Measurements from ENCODE around the gene RPLP1. TPM values are rescaled to one million over a fixed set of nuclear protein-coding genes. Genes with fewer than 3 reads are reported as not detected.

The RPLP1 gene
- total RNA-seq, 1 donor from 2014 or later = 3,035 TPM

DNA sequence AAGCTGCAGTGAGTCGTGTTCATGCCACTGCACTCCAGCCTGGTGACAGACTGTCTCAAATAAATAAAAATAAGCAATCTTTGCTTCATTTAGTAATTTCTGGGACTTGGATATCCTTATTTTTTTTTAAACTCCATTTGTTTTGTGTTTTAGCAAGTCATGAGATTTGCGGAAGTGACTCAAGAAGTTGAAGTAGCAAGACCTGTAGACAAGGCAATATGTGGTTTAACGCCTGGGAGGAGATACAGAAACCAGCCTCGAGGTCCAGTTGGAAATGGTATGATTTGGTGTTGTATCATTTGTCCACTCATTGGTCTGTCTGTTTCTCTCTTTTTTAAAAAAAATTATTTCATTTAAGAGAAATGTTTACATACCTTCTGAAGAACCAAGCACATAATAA is 16.6 kb upstream of the RPLP1 start:
- CTCF ChIA-PET = no interaction called here
- no peak overlapping the region for H3K27ac Mint-ChIP-seq

DNA sequence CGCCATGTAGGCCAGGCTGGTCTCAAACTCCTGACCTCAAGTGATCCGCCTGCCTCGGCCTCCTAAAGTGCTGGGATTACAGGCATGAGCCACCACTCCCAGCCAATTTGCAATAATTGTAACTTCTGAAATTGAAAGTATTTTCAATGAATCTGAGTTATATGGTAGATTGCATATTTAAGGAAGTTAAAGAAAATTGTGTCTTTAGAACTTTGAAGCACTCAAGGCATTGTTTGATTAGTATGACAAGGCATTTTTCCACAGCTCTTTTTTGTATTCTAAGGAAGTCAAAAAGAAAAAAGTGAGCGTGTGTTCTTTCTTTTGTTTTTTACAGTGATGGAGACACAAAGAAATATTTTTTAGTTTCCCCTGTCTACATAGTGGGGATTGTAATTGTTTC is 15.7 kb upstream of the RPLP1 start:
- Mint-ChIP-seq H3K4me1 (no peaks in the 10 kb centered on the region), H3K27ac (no peak overlapping the region), H3K36me3 (ENCODE audit: low read depth) (no peaks in the 10 kb centered on the region), H3K27me3 (no peaks in the 10 kb centered on the region), H3K4me3 (no peak overlapping the region), H3K9me3 (no peaks in the 10 kb centered on the region)
- ChIA-PET CTCF (no interaction called here), POLR2A (no interaction called here)
- DNase-seq = no peak
- TF ChIP-seq CTCF (IDR thresholded peaks at IDR 0.05) = no peak
- intact Hi-C loops (cut with micrococcal nuclease) = no loop called here
- no peak for ATAC-seq (ENCODE audit: low read depth)

More for the DNA sequence above, 16.6 kb upstream of the RPLP1 start:
- H3K36me3 Mint-ChIP-seq (ENCODE audit: low read depth) = no peaks in the 10 kb centered on the region
- intact Hi-C loops (cut with micrococcal nuclease) = no loop called here
- no peaks in the 10 kb centered on the region for H3K9me3 Mint-ChIP-seq
- no peaks in the 10 kb centered on the region for H3K27me3 Mint-ChIP-seq
- H3K4me3 Mint-ChIP-seq = no peak overlapping the region
- H3K4me1 Mint-ChIP-seq = no peaks in the 10 kb centered on the region
- POLR2A ChIA-PET = interaction anchor here (0.9 kb wide), 1 partner anchor 321 kb away, joined by 3 read pairs; no protein-coding TSS in a partner anchor
- no peak for TF ChIP-seq CTCF (IDR thresholded peaks at IDR 0.05)
- DNase-seq = no peak
- ATAC-seq (ENCODE audit: low read depth) = no peak

GRCh38 chr15:69439623-69440022 is 13.0 kb upstream of the RPLP1 start:
- no peak for TF ChIP-seq CTCF (IDR thresholded peaks at IDR 0.05)
- ATAC-seq (ENCODE audit: low read depth) = no peak
- ChIA-PET POLR2A (interaction anchor here (0.6 to 2.0 kb wide), 2 partner anchors 14 to 1305 kb away, joined by 3 to 12 read pairs; partner anchors contain the start of gene RPLP1), CTCF (no interaction called here)
- H3K9me3 Mint-ChIP-seq = no peaks in the 10 kb centered on the region
- peaks cover 16% of the 10 kb centered on the region for H3K4me1 Mint-ChIP-seq
- no peak overlapping the region for H3K27ac Mint-ChIP-seq
- H3K27me3 Mint-ChIP-seq = no peaks in the 10 kb centered on the region
- DNase-seq = no peak
- intact Hi-C loops (cut with micrococcal nuclease) = no loop called here
- H3K36me3 Mint-ChIP-seq (ENCODE audit: low read depth) = no peaks in the 10 kb centered on the region
- H3K4me3 Mint-ChIP-seq = no peak overlapping the region

GRCh38 chr15:69443032-69443611 is 9.5 kb upstream of the RPLP1 start:
- no peak for TF ChIP-seq CTCF (IDR thresholded peaks at IDR 0.05)
- Mint-ChIP-seq H3K27me3 (no peaks in the 10 kb centered on the region), H3K4me1 (peaks cover 18% of the 10 kb centered on the region), H3K4me3 (peak overlapping the region; percentile 32), H3K36me3 (ENCODE audit: low read depth) (no peaks in the 10 kb centered on the region), H3K27ac (peak overlapping the region; percentile 72), H3K9me3 (no peaks in the 10 kb centered on the region)
- DNase-seq = no peak
- POLR2A ChIA-PET = interaction anchor here (0.7 to 4.7 kb wide), 3 partner anchors 11 to 826 kb away, joined by 6 to 135 read pairs (median 10); partner anchors contain the start of gene RPLP1
- intact Hi-C loops (cut with micrococcal nuclease) = loop anchor here (1.0 kb wide), 2 partner anchors 9 to 29 kb away; partner anchors contain the start of genes KIF23 and RPLP1
- ATAC-seq (ENCODE audit: low read depth) = peak; percentile 95
- CTCF ChIA-PET = interaction anchor here (1.1 to 1.3 kb wide), 2 partner anchors 15 to 19 kb away, joined by 3 read pairs; no protein-coding TSS in a partner anchor

DNA sequence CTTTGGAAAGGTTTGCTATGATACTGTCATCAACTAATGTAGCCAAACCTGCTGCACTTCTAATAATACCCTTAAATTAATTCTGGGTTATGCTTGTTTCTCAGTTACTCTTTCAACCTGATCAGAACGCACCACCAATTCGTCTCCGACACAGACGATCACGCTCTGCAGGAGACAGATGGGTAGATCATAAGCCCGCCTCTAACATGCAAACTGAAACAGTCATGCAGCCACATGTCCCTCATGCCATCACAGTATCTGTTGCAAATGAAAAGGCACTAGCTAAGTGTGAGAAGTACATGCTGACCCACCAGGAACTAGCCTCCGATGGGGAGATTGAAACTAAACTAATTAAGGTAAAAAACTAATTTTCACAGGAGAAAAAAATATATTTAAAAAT is 7.9 kb upstream of the RPLP1 start:
- H3K36me3 Mint-ChIP-seq (ENCODE audit: low read depth) = no peaks in the 10 kb centered on the region
- no peak overlapping the region for H3K4me3 Mint-ChIP-seq
- ATAC-seq (ENCODE audit: low read depth) (peak; percentile 49), DNase-seq (no peak)
- CTCF ChIA-PET = no interaction called here
- H3K27ac Mint-ChIP-seq = peak overlapping the region; percentile 31
- TF ChIP-seq CTCF (IDR thresholded peaks at IDR 0.05) = no peak
- peaks cover 18% of the 10 kb centered on the region for H3K4me1 Mint-ChIP-seq
- POLR2A ChIA-PET = interaction anchor here (4.7 kb wide), 1 partner anchor 9 kb away, joined by 135 read pairs; the partner anchor contains the start of gene RPLP1
- intact Hi-C loops (cut with micrococcal nuclease) = no loop called here
- H3K27me3 Mint-ChIP-seq = no peaks in the 10 kb centered on the region
- no peaks in the 10 kb centered on the region for H3K9me3 Mint-ChIP-seq
